Measurements from ENCODE around the gene SPRY4. TPM values are rescaled to one million over a fixed set of nuclear protein-coding genes. Genes with fewer than 3 reads are reported as not detected.

Gene SPRY4
- total and polyA plus RNA-seq, 2 of the 13 experiments (the other 11 are each of a cell fraction or from before 2014, with no cell fraction given) = 8.9 to 17.8 TPM

- TF ChIP-seq ZBTB40 (IDR thresholded peaks at IDR 0.05) (no peak), ZBTB40 (CRISPR knock-in tag; IDR thresholded peaks at IDR 0.05) (no peak), IRF2 (CRISPR knock-in tag; IDR thresholded peaks at IDR 0.05) (no peak), TBL1XR1 (IDR thresholded peaks at IDR 0.05; ENCODE audit: borderline replicate concordance, low read length, partially characterized antibody) (no peak), GATAD2A (CRISPR knock-in tag; IDR thresholded peaks at IDR 0.05) (peak; percentile 78), HOXA5 (CRISPR knock-in tag; IDR thresholded peaks at IDR 0.05) (no peak), PCBP1 (IDR thresholded peaks at IDR 0.05; ENCODE audit: borderline replicate concordance, low read depth, low read length) (no peak), POGZ (CRISPR knock-in tag; IDR thresholded peaks at IDR 0.05) (no peak), ZNF296 (CRISPR knock-in tag; conservative IDR thresholded peaks at IDR 0.05) (no peak), MAFK (conservative IDR thresholded peaks at IDR 0.05 in 1 of 2, IDR thresholded peaks at IDR 0.05 in 1 of 2; ENCODE audit: low read length in 2 of 2) (0 out of 4 replicates have a peak, but pooled peaks of 1 of the 2 experiments have one; percentile 2), ZNF558 (CRISPR knock-in tag; IDR thresholded peaks at IDR 0.05; ENCODE audit: borderline replicate concordance) (no peak), ZNF18 (CRISPR knock-in tag; IDR thresholded peaks at IDR 0.05; ENCODE audit: insufficient replicate concordance) (no peak), THRA (CRISPR knock-in tag; IDR thresholded peaks at IDR 0.05; ENCODE audit: borderline replicate concordance) (no peak), TGIF2 (CRISPR knock-in tag; IDR thresholded peaks at IDR 0.05) (peak; percentile 50; the same call in 1 of the 2 replicates), ZNF879 (CRISPR knock-in tag; IDR thresholded peaks at IDR 0.05) (no peak), PHF5A (CRISPR knock-in tag; IDR thresholded peaks at IDR 0.05; ENCODE audit: low read depth, unreplicated experiment) (no peak), MTERF4 (CRISPR knock-in tag; IDR thresholded peaks at IDR 0.05) (no peak), MAFF (IDR thresholded peaks at IDR 0.05; ENCODE audit: low read depth, low read length) (no peak), SAP130 (CRISPR knock-in tag; IDR thresholded peaks at IDR 0.05; ENCODE audit: low read depth) (peak; percentile 82)
Measured at GRCh38 chr5:142353071-142353472, 28.3 kb upstream of the SPRY4 start (continued).

Measured in HepG2 (cell line).